Retinal pigment epithelial cell (primary cell): ENCODE results near the gene HS6ST2.

Source experiments
- DNase-seq: peaks from one replicate; pipeline ENCODE4 v3.0.0-alpha.2; 2010; ENCODE audit warnings: low read depth
- H3K4me3 ChIP-seq: 2 replicates; pipeline ENCODE4 v1.5.1; 2011; ENCODE audit warnings: mild to moderate bottlenecking, low read length, control low read depth, moderate library complexity
- CTCF ChIP-seq: conservative IDR thresholded peaks from 2 replicates; pipeline ENCODE4 v1.5.1; 2011; ENCODE audit warnings: low read depth, low read length, control low read depth, inconsistent platforms

HS6ST2 gene

GRCh38 chrX:132730726-132731125 lies 227.7 kb downstream of the HS6ST2 start:
- H3K4me3 ChIP-seq: no peak overlapping the region
- no peak for TF ChIP-seq CTCF
- no peak for DNase-seq

GRCh38 chrX:132730266-132730665 lies 228.2 kb downstream of the HS6ST2 start:
- H3K4me3 ChIP-seq: no peak overlapping the region
- DNase-seq: no peak
- no peak for TF ChIP-seq CTCF

GRCh38 chrX:132728296-132728695 lies 230.1 kb downstream of the HS6ST2 start:
- no peak overlapping the region for H3K4me3 ChIP-seq
- no peak for DNase-seq
- TF ChIP-seq CTCF: no peak

GRCh38 chrX:132718431-132718958 lies 239.9 kb downstream of the HS6ST2 start:
- no peak overlapping the region for H3K4me3 ChIP-seq
- TF ChIP-seq CTCF: no peak
- no peak for DNase-seq

- no peak for DNase-seq
- TF ChIP-seq CTCF: peak; percentile 43
- no peak overlapping the region for H3K4me3 ChIP-seq
Observed at GRCh38 chrX:132716006-132716405, 242.4 kb downstream of the HS6ST2 start.

- DNase-seq: no peak
- H3K4me3 ChIP-seq: no peak overlapping the region
- no peak for TF ChIP-seq CTCF
Observed at GRCh38 chrX:132714913-132715312, 243.5 kb downstream of the HS6ST2 start.

- TF ChIP-seq CTCF: no peak
- no peak overlapping the region for H3K4me3 ChIP-seq
- no peak for DNase-seq
Observed at GRCh38 chrX:132712350-132712749, 246.1 kb downstream of the HS6ST2 start.
